HG03439 (cell line): Measurements from ENCODE around the gene HLTF.

ENCODE experiments used
- ATAC-seq: cut with Tn5 transposase; IDR thresholded peaks from one replicate; pipeline ENCODE4 v1.9.1; 2021; ENCODE audit warnings: mild to moderate bottlenecking, moderate library complexity; ENCODE audit not compliant: unreplicated experiment

Gene HLTF

DNA sequence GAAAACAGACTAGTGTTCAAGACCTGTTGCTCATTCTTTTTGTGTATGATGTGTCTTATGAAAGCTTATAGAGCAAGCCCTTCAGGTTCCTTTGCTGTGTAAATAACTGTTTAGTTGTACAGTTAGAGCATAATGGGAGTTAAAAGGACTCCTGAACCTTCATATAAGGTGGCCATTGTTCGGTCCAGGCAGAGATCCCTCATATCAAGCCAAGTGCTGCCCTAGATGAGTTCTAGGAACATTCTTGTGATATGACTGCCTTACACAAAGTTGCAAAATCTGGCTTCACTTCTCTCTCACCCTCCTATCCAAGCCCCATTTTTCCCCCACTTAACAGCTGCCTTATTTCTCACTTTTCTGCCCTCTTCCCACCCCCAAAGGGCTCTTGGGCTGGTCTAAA is 68.1 kb downstream of the HLTF start:
- ATAC-seq: no peak

DNA sequence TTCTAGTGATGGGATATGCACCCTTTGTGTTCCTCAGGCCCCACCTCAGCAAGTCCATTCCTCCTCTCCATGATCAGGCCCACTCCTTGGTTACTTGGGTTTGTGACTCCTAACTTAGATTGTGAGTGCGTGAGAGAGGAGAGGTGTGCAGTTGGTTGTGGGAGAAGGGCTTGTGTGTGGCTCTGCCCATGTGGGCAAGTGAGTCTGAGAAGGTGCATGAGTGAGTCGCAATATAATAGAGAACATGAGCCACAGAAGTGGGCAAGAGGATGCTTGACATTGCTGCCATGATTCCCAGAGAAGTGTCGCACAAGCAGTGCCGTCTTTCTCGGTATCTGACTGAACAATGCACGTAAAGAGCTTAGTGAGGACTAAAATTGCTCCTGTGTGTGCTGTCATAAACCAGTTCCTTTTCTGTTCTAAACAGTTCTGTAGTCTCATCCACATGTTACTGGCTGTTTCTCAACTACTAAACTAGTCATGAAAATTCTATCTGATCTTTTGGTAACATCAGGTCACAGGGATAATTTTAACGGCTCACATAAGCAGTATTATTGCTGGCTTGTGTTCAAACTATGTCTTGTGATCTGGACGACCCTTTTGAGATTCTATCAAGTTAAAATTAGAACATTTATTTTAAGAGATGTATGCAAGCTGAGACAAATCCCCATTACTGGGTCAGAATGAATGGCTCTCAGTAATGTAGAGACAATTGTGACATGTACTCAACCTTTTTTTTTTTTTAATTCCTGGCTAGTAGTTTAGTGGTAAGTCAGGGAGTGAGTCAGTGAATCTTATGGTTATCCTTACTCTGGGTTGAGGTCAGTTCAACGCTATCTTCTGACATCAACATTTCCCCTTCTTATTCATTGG is 69.4 kb downstream of the HLTF start:
- ATAC-seq: no peak

DNA sequence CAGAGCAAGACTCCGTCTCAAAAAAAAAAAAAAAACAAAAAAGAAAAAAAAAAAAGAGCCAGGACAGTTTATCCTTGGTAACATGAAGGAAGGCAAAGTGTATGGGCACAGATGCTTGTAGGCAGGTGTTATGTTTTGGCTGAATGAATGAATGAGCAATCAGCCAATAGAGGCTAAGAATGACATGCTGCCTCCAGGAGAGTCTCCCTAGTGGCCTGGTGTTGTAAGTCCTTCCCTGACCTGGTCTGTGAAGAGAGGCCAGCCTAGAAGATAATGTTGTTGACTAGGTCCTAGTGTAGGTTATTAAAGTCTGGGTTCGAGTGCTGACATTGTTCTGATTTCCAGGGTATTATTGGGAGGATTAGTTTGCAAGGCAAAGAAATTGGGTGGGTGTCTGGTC is 70.1 kb downstream of the HLTF start:
- ATAC-seq: no peak

GRCh38 chr3:149015393-149015792 is 70.9 kb downstream of the HLTF start:
- ATAC-seq: no peak

DNA sequence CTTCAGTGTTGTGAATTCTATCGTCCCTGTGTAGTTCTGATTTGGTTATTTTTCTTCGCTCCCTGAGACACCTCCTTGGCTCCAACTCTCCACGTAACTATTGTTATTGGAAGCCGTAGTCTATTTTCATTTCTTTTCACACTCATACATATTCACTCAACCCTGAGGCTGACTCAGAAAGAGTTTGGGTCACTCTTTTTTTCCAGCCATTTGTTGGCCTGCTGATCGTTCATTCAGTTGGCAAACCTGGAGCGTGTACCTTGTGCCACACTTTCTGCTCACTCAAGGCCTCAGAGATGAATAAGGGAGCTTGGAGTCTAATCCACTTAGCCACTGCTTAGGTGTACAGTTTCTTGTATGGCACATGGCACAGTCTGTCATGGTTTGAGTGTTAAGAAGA is 72.6 kb downstream of the HLTF start:
- ATAC-seq: no peak

GRCh38 chr3:149011676-149012075 is 74.7 kb downstream of the HLTF start:
- ATAC-seq: no peak

DNA sequence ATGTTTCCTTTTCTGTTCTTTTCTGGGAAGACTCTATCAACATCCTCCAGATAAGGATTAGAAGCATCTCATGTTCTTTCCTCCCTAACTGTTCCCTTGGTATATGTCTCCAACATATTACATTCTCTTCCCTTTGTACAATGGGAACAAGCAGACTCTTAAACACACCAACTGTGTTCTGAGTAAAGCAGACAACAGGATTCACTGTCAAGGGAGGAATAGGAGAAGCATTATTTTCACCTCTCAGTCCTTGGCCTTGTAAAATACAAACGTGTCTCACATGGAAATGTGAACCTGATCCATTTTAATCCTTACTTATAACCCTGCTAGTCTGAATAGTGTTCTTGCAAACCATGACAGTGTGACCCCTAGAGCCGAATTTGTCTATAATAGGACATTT is 75.4 kb downstream of the HLTF start:
- no peak for ATAC-seq

DNA sequence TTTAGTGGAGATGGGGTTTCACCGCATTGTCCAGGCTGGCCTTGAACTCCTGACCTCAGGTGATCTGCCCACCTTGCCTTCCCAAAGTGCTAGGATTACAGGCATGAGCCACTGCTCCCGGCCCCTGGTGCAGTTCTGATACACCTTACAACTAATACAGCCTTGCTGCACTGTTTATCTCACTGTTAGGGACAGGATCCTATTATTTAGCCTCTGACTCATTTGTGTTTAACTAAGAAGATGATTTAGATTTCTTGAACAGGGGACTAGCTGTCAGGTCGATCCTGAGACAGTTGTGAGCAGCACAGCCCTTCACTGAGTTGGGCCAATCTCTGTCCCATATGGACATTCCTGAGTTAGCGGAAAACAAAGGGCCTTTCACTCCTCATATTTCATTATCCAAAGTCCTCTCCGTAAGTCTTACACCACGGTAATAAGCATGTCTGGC is 75.8 kb downstream of the HLTF start:
- no peak for ATAC-seq

- ATAC-seq: no peak
Observed at GRCh38 chr3:149009732-149010131, 76.6 kb downstream of the HLTF start.

- ATAC-seq: no peak
Observed at GRCh38 chr3:149007567-149008257, 78.6 kb downstream of the HLTF start.

DNA sequence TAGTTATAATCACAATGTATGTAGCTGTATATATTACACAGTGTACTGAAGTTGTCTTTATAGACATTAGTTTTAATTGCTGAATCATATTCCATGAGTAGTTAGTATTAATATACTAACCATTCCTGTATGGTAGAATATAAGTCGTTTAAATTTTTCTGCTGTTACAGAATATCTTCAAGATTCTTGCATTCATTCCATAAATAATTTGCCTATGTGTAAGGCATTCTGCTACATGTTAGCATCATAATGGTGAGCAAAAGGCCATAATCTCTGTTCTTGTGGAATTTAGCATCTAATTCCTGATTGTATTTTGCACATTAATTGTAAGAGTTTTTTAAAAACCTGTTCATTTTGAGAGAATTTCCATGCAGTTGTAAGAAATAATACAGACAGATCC is 80.9 kb downstream of the HLTF start:
- ATAC-seq: no peak

GRCh38 chr3:149004622-149005021 is 81.7 kb downstream of the HLTF start:
- no peak for ATAC-seq

- peak; percentile 84 for ATAC-seq
Observed at GRCh38 chr3:149003653-149004305, 82.6 kb downstream of the HLTF start.

- no peak for ATAC-seq
Observed at GRCh38 chr3:149001727-149002126, 84.6 kb downstream of the HLTF start.

- no peak for ATAC-seq
Observed at GRCh38 chr3:149000206-149000745, 86.1 kb downstream of the HLTF start.

DNA sequence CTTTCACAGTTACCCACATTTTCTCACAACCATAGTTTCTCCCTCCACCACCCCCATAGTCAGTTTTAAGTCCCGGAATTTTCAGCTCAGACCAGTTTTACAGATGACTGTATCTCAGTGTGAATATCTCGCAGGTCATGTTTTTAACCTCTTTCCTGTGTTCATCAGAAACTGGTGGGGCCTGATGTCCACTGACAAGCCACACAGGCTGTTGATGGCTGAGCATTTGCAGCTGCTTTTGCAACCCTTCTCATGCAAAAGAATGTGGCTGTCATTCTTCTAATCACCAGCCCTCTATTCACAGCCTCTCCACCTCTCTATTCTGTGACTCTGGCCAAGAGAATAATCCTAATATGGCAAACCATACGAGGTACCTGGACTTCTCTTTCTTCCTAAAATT is 86.5 kb downstream of the HLTF start:
- no peak for ATAC-seq

GRCh38 chr3:148998715-148999423 is 87.5 kb downstream of the HLTF start:
- no peak for ATAC-seq

GRCh38 chr3:148998297-148998696 is 88.0 kb downstream of the HLTF start:
- ATAC-seq: no peak

DNA sequence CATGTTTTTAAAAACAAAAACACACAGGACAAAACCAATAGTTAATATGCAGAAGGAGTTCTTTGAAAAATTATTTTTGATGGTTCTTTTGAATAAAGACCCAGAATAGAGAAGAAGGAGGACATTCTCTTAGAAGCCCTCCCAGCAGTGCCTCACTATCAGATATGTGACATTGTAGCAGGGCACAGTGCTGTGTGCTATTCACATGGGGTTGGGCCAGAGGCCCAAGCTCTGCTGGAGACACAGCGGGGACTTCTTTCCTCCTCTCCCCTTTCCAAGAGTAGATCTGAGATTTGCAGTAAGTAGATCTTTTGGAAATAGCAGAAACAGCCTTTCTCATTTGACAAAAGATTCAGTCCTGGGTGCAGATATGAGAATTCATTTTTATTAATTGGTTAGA is 88.7 kb downstream of the HLTF start:
- no peak for ATAC-seq

- no peak for ATAC-seq
Observed at GRCh38 chr3:148992635-148993255, 93.6 kb downstream of the HLTF start.
